KBM-7 (cell line): Measurements from ENCODE around the gene DCT.

Experiments
- DNase-seq: peaks from one replicate; pipeline ENCODE4 v3.0.0-alpha.2; 2015
- in situ Hi-C: fragments of 300-500 bp; cut with MboI; formaldehyde crosslinking; loops from 2 replicates; pipeline ENCODE4 v1.14.3; 2020; ENCODE audit warnings: low sequenced_read_pairs, low pct_unique_long_range_greater_than_20kb, mixed read lengths

The DCT gene

DNA sequence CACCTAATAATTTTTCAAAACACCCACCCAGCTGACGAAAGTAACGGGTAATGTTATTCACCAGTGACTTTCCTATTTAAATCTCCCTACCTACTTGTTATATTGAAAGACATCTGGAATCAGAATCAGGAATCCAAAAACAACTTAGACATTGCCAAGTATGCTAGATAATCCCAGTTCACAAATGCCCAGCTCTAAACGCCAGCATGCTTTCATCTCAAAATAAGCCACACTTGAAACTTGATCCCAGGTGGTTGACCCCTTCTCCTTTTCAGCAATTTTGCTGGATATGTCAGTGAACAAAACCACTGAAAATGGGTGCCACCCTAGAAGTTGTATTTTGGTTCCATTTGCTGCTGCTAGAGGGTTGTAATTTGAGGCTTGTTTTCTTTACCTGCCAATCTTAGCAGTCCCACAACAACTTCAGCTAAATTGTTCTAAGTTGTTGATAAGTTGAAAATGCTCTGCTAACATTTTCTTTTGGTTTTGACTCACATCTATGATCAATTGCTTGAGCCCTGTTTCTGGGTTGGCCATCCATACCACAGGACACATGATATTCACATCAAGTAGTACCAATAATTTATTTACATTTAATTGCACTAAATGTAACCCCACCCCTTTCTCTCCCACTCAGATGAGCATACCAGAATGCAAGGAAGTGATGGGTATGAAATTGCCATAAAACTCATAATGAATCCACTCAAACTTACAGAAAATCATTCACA lies 66.4 kb downstream of the DCT start:
- in situ Hi-C loops: no loop called here

DNA sequence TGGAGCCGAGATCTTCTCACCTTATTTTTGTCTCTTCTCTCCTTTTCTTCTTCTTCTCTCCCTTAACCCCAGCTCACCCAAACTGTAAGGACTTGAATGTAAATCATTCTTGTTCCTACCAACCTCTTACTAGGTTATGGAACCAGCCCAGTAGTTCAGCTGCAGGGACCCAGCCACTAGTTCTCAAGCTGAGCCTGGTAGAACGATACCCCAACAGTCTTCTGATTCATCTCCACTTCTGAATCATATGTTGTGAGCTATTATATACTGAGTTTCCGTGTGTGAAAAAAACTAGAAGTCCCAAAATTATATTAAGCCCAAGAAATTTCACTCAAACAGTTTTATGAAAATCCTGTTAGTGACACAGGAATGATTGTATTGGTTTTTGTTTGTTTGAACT lies 67.7 kb downstream of the DCT start:
- in situ Hi-C loops: no loop called here
- DNase-seq: no peak

More for the DNA sequence above, 66.4 kb downstream of the DCT start:
- no peak for DNase-seq

DNA sequence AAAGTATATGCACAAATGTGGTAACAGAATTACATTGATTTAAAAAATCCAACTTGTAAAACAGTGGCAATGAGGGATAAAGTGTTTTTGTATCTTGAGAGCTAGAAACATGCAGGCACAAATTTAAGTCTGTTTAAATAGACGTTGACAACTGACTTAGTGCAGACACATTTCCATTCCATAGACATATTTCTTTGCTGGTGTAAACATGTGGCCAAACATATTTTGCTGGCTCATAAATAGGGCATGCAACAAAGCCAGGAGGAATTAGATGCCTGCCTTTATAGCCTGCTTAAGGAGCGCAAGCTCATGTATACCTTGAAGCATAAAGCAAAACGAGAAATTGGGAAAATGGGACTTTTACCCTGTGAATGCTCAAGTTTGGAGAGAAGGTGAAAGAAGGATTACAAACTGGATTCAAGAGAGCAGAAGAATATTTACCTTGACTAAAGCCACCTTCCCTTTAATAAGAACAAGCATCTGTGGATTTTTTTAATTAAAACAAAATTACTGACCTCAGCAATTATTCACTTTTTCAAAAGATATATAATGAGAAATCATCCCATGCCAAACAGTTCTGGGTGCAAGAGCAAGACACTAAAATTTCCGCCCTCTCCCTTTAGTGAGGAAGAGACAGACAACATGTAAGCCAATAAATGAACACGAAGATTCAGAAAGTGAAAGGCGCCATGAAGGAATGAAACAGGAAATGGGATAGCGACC lies 71.0 kb downstream of the DCT start:
- in situ Hi-C loops: no loop called here
- DNase-seq: no peak

DNA sequence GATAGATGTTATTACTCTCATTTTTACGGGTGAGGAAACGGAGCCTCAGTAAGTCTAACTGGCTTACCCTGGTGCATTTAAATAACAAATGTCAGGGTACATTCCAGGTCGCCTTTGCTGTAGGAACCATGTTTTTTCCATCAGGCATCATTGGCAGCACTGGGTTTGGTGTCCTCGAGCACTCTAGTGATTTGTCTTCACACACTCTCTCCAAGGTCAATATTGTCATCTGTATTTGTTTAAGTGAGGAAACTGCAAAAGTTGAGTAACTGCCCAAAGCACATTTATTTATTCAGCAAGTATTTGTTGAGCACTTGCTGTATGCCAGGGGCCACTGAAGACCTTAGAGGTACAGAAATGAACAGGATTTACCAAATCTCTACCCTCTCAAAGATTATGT lies 78.6 kb downstream of the DCT start:
- no peak for DNase-seq
- in situ Hi-C loops: no loop called here

DNA sequence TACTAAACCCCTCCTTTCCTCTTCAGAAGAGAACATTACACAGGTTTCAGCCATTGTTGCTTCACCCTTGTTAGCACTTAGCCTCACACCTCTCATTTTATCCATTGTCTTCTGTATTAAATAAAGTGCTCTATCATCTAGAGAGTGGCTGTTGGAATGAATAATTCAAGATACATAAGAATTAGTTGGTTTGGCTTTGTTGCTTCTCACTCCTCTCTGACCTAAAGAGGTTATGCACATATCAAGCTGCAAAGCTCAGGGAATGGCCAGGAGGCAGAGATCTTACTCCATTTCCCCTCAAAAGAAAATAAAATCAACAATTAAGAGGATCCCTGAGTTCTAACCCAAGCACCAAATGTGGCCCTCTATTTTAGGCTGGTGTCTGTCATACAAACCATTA lies 79.7 kb downstream of the DCT start:
- in situ Hi-C loops: no loop called here
- DNase-seq: no peak

DNA sequence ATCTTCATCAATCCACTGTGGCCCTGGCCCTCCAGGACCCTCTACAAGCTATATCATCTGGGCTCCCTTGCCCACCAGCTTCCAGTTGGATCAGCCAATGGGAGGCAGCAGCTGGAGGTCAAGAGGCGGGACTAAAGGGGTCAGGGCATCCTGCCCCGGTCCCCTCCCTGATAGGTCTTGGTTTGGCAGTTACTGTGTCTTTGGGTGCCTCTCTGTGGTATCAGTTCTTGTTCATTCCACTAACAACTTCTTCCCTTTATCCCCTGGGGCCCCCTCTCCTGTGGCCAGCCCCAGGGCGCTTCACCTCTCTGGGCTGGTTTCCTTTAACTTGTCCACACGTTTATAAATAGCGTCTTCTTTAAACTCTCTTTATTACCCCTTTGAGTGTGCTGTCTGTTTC lies 83.6 kb downstream of the DCT start:
- in situ Hi-C loops: no loop called here
- no peak for DNase-seq

DNA sequence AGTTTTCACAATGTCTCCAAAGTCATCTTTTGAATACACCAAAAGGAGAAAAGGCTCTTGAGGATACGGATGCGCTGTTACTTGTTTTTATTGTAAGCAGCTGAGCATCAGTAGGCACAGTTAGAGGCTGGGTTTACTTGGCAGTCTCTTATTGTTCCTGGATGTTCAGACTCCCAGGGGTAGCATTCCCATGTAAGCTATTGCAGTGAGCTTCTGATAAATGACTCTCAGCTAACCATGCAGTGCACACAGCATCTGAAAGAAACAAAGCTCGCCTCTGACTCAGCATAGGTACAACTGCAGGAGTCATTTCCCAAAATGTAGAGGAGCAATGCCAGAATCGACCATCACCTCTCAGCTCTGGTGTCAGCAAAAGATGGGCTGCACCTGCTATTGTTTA lies 84.8 kb downstream of the DCT start:
- no peak for DNase-seq

DNA sequence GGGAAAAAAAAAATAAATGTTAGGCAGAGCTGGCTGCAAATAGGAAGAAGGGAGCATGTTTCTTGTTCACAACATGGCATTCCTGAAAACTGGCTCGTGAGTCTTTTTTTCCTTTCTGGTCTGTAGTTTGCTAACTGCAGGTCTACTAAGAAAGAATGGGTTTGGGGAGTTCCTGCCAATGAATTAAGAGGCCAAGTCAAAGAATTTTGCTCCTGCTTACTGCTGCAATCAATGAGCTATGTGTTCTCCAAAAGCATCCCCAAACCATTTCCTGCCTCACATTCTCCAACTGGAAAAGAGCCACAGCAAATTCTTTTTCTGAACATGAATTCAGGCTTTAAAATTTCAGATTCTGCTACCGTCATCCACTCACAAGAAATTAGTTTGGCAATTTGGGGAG lies 88.6 kb downstream of the DCT start:
- in situ Hi-C loops: no loop called here
- DNase-seq: no peak

More for the DNA sequence above, 84.8 kb downstream of the DCT start:
- in situ Hi-C loops: no loop called here

DNA sequence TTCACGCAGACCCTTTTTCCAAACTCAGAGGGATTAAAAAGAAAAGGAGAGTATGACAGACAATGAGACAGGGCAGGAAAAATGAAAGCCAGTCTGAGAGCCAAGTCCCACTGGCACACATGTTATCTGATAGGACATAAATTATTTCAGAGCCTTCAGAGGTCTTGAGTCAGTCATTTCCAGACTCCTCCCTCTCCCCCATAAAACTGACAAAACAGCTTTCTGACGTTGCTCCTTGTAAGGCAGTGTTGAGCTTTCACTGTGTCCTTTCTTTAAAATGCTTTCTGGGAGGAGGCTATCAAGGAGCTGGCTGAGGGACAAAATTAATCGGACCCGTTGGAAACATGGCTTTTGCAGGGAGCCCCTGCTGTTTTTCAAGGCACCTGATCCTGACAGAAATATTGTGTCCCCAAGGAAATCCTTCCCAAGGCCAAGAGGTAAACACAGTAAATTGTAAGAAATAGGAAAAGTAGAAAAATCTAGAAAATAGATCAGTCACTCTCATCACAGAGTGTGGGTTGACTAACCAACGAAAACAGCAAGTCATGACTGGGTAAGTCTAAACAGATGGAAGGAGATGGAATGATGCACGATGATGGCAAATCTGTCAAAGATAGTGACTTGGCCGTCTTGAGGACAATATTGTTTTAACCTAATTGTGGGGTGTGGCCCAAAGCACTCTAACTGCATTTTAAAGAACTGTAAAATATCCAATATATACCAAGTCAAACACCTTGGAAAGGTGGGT lies 89.7 kb downstream of the DCT start:
- DNase-seq: no peak
- in situ Hi-C loops: no loop called here

DNA sequence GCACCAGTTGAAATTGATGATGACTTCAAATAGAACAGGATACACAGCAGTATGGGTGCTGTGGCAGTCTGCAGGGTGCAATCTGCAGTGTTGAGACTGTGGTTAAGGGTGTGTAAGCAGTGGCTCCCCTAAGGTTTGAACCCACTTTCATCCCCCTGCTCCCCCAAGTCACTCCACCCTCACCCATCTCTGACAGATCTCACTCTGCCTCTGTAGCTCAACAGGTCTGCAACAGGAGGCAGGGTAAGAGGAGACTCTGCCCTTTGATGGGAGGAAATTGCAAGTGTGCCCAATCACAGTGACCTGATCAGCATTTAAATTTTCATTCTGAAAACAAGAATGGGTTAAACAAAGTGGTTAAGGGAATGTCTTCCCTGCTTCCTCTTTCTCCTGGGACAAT lies 92.4 kb downstream of the DCT start:
- in situ Hi-C loops: no loop called here
- DNase-seq: no peak
